ACC112 (cell line): Measurements from ENCODE around the gene NLGN1.

Experiments used
- H2AFZ ChIP-seq: fragments of 200-600 bp; sonication (generic); one replicate; pipeline ENCODE4 v1.6.0; 2017; ENCODE audit warnings: antibody characterized with exemption, low read length; ENCODE audit not compliant: unreplicated experiment
- H3K27ac ChIP-seq: fragments of 200-600 bp; sonication (generic); 2 replicates; pipeline ENCODE4 v1.5.1; 2014; ENCODE audit warnings: low read depth, mild to moderate bottlenecking, antibody characterized with exemption, low read length, moderate library complexity
- H3K27me3 ChIP-seq: fragments of 200-600 bp; sonication (generic); 2 replicates; pipeline ENCODE4 v1.6.1; 2014; ENCODE audit warnings: mild to moderate bottlenecking, antibody characterized with exemption, low read length, moderate library complexity, mixed read lengths; ENCODE audit not compliant: insufficient read depth
- H3K36me3 ChIP-seq: fragments of 200-600 bp; sonication (generic); 2 replicates; pipeline ENCODE4 v1.6.1; 2016; ENCODE audit warnings: mild to moderate bottlenecking, antibody characterized with exemption, low read length, moderate library complexity, mixed read lengths; ENCODE audit not compliant: insufficient read depth
- H3K4me1 ChIP-seq: fragments of 200-600 bp; sonication (generic); one replicate; pipeline ENCODE4 v1.6.1; 2016; ENCODE audit warnings: low read length, mixed read lengths; ENCODE audit not compliant: insufficient read depth, unreplicated experiment, control insufficient read depth
- H3K4me3 ChIP-seq: fragments of 200-600 bp; sonication (generic); 2 replicates; pipeline ENCODE4 v1.5.1; 2014; ENCODE audit warnings: mild to moderate bottlenecking, low read depth, low read length
- H3K79me2 ChIP-seq: fragments of 200-600 bp; sonication (generic); one replicate; pipeline ENCODE4 v1.6.0; 2016; ENCODE audit warnings: low read length; ENCODE audit not compliant: control insufficient read depth, unreplicated experiment, insufficient read depth

Gene NLGN1

DNA sequence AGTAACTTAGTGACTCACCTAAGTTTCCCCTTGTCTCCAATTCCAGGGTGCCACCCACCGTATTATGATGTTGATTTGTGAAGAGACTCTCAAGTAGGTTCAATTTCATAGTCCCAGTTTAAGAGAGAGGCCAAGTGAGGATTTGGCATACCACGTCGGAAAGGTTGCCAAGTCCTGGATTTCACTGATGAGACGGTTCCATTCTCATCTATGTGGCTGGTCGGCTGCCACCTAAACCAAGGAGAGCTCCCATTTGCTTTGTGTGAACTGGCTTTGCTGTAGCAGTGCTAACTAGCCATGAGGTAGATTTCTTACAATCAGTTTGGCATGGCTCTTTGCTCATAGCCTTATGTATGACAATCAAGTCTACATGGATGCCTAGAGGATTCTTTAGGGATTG is 653.6 kb downstream of the NLGN1 start:
- no peaks in the 10 kb centered on the region for H3K4me1 ChIP-seq
- no peak overlapping the region for H3K27ac ChIP-seq
- H3K4me3 ChIP-seq = no peak overlapping the region
- H2AFZ ChIP-seq = no peak overlapping the region
- no peaks in the 10 kb centered on the region for H3K36me3 ChIP-seq
- no peaks in the 10 kb centered on the region for H3K79me2 ChIP-seq
- no peaks in the 10 kb centered on the region for H3K27me3 ChIP-seq

GRCh38 chr3:174058804-174059203 is 661.3 kb downstream of the NLGN1 start:
- no peak overlapping the region for H3K27ac ChIP-seq
- no peaks in the 10 kb centered on the region for H3K27me3 ChIP-seq
- no peaks in the 10 kb centered on the region for H3K36me3 ChIP-seq
- H3K4me1 ChIP-seq = no peaks in the 10 kb centered on the region
- no peaks in the 10 kb centered on the region for H3K79me2 ChIP-seq
- H2AFZ ChIP-seq = no peak overlapping the region
- H3K4me3 ChIP-seq = no peak overlapping the region

DNA sequence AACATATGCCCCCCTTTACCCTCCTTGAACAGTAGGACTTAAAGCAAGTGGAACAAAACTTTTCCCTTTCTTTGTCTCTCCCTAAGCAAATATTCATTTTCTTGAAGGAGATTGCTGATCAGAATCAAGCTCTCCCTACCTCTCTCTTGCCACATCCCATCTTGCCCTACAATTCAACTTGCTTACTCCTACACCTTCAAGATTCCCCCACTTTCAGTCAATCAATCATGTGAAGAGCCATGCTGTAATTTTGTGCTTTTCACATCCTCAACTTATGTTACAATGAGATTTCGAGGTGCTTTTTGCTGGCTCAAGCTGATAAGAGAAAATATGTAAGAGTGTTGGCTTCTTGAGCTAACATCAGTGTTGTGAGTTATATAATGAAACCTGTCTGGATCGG is 662.9 kb downstream of the NLGN1 start:
- Histone ChIP-seq H3K4me3 (no peak overlapping the region), H3K27me3 (no peaks in the 10 kb centered on the region), H3K4me1 (no peaks in the 10 kb centered on the region), H2AFZ (no peak overlapping the region), H3K27ac (no peak overlapping the region), H3K36me3 (no peaks in the 10 kb centered on the region), H3K79me2 (no peaks in the 10 kb centered on the region)

DNA sequence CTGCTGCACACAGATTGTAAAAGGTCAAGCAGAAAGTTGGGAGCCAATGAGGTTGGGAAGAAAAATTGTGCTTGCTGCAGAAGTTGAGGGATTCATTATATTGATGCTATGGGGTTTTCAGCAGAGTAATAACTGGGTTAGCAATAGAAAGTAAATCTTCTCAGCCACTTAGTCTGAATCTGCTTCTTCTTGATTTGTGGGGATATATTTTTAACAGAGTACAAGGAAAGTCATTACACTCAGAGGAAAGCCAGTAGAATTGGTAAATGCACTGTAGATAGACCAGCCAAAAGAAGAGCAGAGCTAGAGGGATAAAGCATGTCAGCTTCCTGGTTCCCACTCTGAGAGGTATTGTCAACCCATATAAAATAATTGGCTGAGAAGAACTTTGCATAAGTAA is 663.6 kb downstream of the NLGN1 start:
- no peak overlapping the region for H3K4me3 ChIP-seq
- H3K4me1 ChIP-seq = no peaks in the 10 kb centered on the region
- no peaks in the 10 kb centered on the region for H3K27me3 ChIP-seq
- H2AFZ ChIP-seq = no peak overlapping the region
- no peak overlapping the region for H3K27ac ChIP-seq
- no peaks in the 10 kb centered on the region for H3K36me3 ChIP-seq
- no peaks in the 10 kb centered on the region for H3K79me2 ChIP-seq

- no peaks in the 10 kb centered on the region for H3K36me3 ChIP-seq
- no peaks in the 10 kb centered on the region for H3K79me2 ChIP-seq
- no peaks in the 10 kb centered on the region for H3K4me1 ChIP-seq
- H3K4me3 ChIP-seq = no peak overlapping the region
- H3K27ac ChIP-seq = no peak overlapping the region
- no peak overlapping the region for H2AFZ ChIP-seq
- no peaks in the 10 kb centered on the region for H3K27me3 ChIP-seq
These were observed 664.2 kb downstream of the NLGN1 start for GRCh38 chr3:174061731-174062130.

DNA sequence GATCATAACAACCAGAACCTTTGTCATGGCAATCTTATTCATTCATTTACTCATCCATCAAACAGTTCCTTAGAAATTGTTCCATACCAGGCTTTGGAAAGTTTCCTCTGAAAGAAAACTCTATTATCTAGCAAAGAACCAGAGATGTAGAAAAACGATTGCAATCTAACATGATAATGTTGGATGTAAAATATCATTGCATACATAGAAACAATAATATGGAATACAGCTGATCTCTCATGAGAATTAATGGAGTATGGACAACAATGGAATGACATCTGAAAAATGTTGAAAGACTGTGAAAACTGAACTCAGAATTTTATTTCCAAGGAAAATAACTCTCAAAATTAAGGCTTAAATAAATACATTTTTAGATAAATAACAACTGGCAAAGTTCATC is 665.4 kb downstream of the NLGN1 start:
- Histone ChIP-seq H3K4me3 (no peak overlapping the region), H3K27me3 (no peaks in the 10 kb centered on the region), H2AFZ (no peak overlapping the region), H3K36me3 (no peaks in the 10 kb centered on the region), H3K4me1 (no peaks in the 10 kb centered on the region), H3K27ac (no peak overlapping the region), H3K79me2 (no peaks in the 10 kb centered on the region)

- H2AFZ ChIP-seq = no peak overlapping the region
- H3K4me1 ChIP-seq = no peaks in the 10 kb centered on the region
- H3K27ac ChIP-seq = no peak overlapping the region
- no peaks in the 10 kb centered on the region for H3K36me3 ChIP-seq
- H3K4me3 ChIP-seq = no peak overlapping the region
- H3K79me2 ChIP-seq = no peaks in the 10 kb centered on the region
- no peaks in the 10 kb centered on the region for H3K27me3 ChIP-seq
These were observed 670.5 kb downstream of the NLGN1 start for GRCh38 chr3:174068035-174068434.

- Histone ChIP-seq H3K27ac (no peak overlapping the region), H3K4me1 (no peaks in the 10 kb centered on the region), H3K36me3 (no peaks in the 10 kb centered on the region), H2AFZ (no peak overlapping the region), H3K27me3 (no peaks in the 10 kb centered on the region), H3K4me3 (no peak overlapping the region), H3K79me2 (no peaks in the 10 kb centered on the region)
These were observed 675.1 kb downstream of the NLGN1 start for GRCh38 chr3:174072675-174073074.

GRCh38 chr3:174083706-174084105 is 686.2 kb downstream of the NLGN1 start:
- H3K4me3 ChIP-seq = no peak overlapping the region
- H3K27ac ChIP-seq = no peak overlapping the region
- H3K36me3 ChIP-seq = no peaks in the 10 kb centered on the region
- no peaks in the 10 kb centered on the region for H3K4me1 ChIP-seq
- no peaks in the 10 kb centered on the region for H3K79me2 ChIP-seq
- no peaks in the 10 kb centered on the region for H3K27me3 ChIP-seq
- no peak overlapping the region for H2AFZ ChIP-seq

- no peaks in the 10 kb centered on the region for H3K79me2 ChIP-seq
- H3K4me3 ChIP-seq = no peak overlapping the region
- no peak overlapping the region for H3K27ac ChIP-seq
- H3K36me3 ChIP-seq = no peaks in the 10 kb centered on the region
- H3K4me1 ChIP-seq = peaks cover 4% of the 10 kb centered on the region
- H2AFZ ChIP-seq = no peak overlapping the region
- H3K27me3 ChIP-seq = no peaks in the 10 kb centered on the region
These were observed 692.0 kb downstream of the NLGN1 start for GRCh38 chr3:174089592-174089991.

- no peak overlapping the region for H2AFZ ChIP-seq
These were observed 697.1 kb downstream of the NLGN1 start for GRCh38 chr3:174094669-174095068.

GRCh38 chr3:174097686-174098085 is 700.1 kb downstream of the NLGN1 start:
- Histone ChIP-seq H3K36me3 (no peaks in the 10 kb centered on the region), H2AFZ (no peak overlapping the region), H3K27ac (no peak overlapping the region), H3K27me3 (no peaks in the 10 kb centered on the region), H3K79me2 (no peaks in the 10 kb centered on the region), H3K4me1 (no peaks in the 10 kb centered on the region), H3K4me3 (no peak overlapping the region)

More at GRCh38 chr3:174094669-174095068, 697.1 kb downstream of the NLGN1 start:
- Histone ChIP-seq H3K4me1 (peaks cover 4% of the 10 kb centered on the region), H3K79me2 (no peaks in the 10 kb centered on the region), H3K36me3 (no peaks in the 10 kb centered on the region), H3K4me3 (no peak overlapping the region), H3K27me3 (no peaks in the 10 kb centered on the region), H3K27ac (no peak overlapping the region)
